B cell (primary cell): ENCODE data around the gene ANAPC2. TPM values are rescaled to one million over a fixed set of nuclear protein-coding genes. Genes with fewer than 3 reads are reported as not detected.

Source experiments
- ATAC-seq: fragments of 200-7000 bp; cut with Tn5 transposase; one replicate; pipeline ENCODE4 v1.10.0; 2021; ENCODE audit warnings: low read depth, mild to moderate bottlenecking, moderate number of reproducible peaks, moderate library complexity
- CTCF ChIA-PET: fragments of 350-600 bp; sonication (Branson Sonifier 250); formaldehyde crosslinking; loops from one replicate; lab custom pipeline; 2021; ENCODE audit warnings: antibody characterized with exemption, inconsistent platforms; lab: Charles Lee
- POLR2A ChIA-PET: fragments of 350-600 bp; sonication (Branson Sonifier 250); formaldehyde crosslinking; loops from one replicate; lab custom pipeline; 2021; ENCODE audit warnings: antibody characterized with exemption; lab: Charles Lee
- DNase-seq: peaks from one replicate; pipeline ENCODE4 v3.0.0; 2013
- H2AFZ ChIP-seq: 2 replicates; pipeline ENCODE4 v1.6.1; 2012; ENCODE audit warnings: mild to moderate bottlenecking, low read depth, low read length; ENCODE audit not compliant: insufficient read depth, poor library complexity, severe bottlenecking
- H3K27ac ChIP-seq, 2 donors: 1 replicate in 1 of 2; 2 replicates in 1 of 2; pipeline ENCODE4 v1.5.1; 2012 to 2013; ENCODE audit warnings: low read length in 2 of 2, mild to moderate bottlenecking in 2 of 2, moderate library complexity in 1 of 2
- H3K27me3 ChIP-seq, 4 experiments: fragments of 200-600 bp in 1 of 4; sonication (generic) in 1 of 4; replicated peaks in 1 of 4; 1 replicate in 2 of 4; 2 replicates in 2 of 4; pipeline versions ENCODE4 v1.6.1 to v1.7.0; 2013 to 2016; ENCODE audit warnings: low read length in 3 of 4, mild to moderate bottlenecking in 2 of 4, mixed read lengths in 1 of 4, moderate library complexity in 1 of 4; ENCODE audit not compliant: insufficient read depth in 4 of 4, control insufficient read depth in 3 of 4; ENCODE audit errors: control extremely low read depth in 1 of 4
- H3K36me3 ChIP-seq, 2 experiments: replicated peaks in 1 of 2; 1 replicate in 1 of 2; 2 replicates in 1 of 2; pipeline versions ENCODE4 v1.6.1 to v1.7.1; 2013; ENCODE audit warnings: low read length in 1 of 2; ENCODE audit not compliant: insufficient read depth in 2 of 2, control insufficient read depth in 1 of 2; ENCODE audit errors: control extremely low read depth in 1 of 2, extremely low read depth in 1 of 2
- H3K4me1 ChIP-seq, 2 donors: fragments of 200-600 bp in 1 of 2; sonication (generic) in 1 of 2; 1 replicate in 1 of 2; 2 replicates in 1 of 2; pipeline versions ENCODE4 v1.5.1 to v1.6.1; 2013 to 2017; ENCODE audit warnings: low read length in 2 of 2; ENCODE audit not compliant: control insufficient read depth in 2 of 2, insufficient read depth in 2 of 2
- H3K4me2 ChIP-seq: replicated peaks from 2 replicates; pipeline ENCODE3; 2012; ENCODE audit warnings: mild to moderate bottlenecking, low read depth, low read length; ENCODE audit not compliant: poor library complexity, severe bottlenecking
- H3K4me3 ChIP-seq, 5 experiments: fragments of 200-600 bp in 1 of 5; sonication (generic) in 1 of 5; 1 replicate in 3 of 5; 2 replicates in 2 of 5; pipeline versions ENCODE4 v1.5.1 to v1.7.0; 2011 to 2016; ENCODE audit warnings: low read length in 4 of 5, mild to moderate bottlenecking in 4 of 5, low read depth in 2 of 5, control low read depth in 1 of 5, moderate library complexity in 1 of 5; ENCODE audit not compliant: insufficient read depth in 1 of 5; ENCODE audit errors: control extremely low read depth in 1 of 5, extremely low read depth in 1 of 5
- H3K79me2 ChIP-seq: fragments of 200-600 bp; sonication (generic); one replicate; pipeline ENCODE4 v1.6.0; 2016; ENCODE audit warnings: low read length; ENCODE audit not compliant: control insufficient read depth, insufficient read depth
- H3K9ac ChIP-seq: fragments of 200-600 bp; sonication (generic); 2 replicates; pipeline ENCODE4 v1.6.1; 2017; ENCODE audit warnings: mild to moderate bottlenecking, low read length, moderate library complexity
- H3K9me3 ChIP-seq, 3 donors: one replicate each; pipeline versions ENCODE4 v1.6.1 to v1.7.1; 2013; ENCODE audit warnings: low read length in 2 of 3; ENCODE audit not compliant: control insufficient read depth in 2 of 3, insufficient read depth in 1 of 3; ENCODE audit errors: control extremely low read depth in 1 of 3
- H4K20me1 ChIP-seq: 2 replicates; pipeline ENCODE4 v1.6.0; 2012; ENCODE audit warnings: mild to moderate bottlenecking, low read length; ENCODE audit not compliant: insufficient read depth, control insufficient read depth, poor library complexity, severe bottlenecking
- H3K27ac Mint-ChIP-seq: one replicate; pipeline ENCODE4 v1.8.0; 2021; ENCODE audit warnings: mixed read lengths
- H3K27me3 Mint-ChIP-seq: one replicate; pipeline ENCODE4 v1.8.0; 2021; ENCODE audit warnings: mixed read lengths
- H3K4me1 Mint-ChIP-seq: one replicate; pipeline ENCODE4 v1.8.0; 2021; ENCODE audit warnings: mixed read lengths
- H3K4me3 Mint-ChIP-seq: one replicate; pipeline ENCODE4 v1.8.0; 2021; ENCODE audit warnings: mixed read lengths
- H3K9me3 Mint-ChIP-seq: one replicate; pipeline ENCODE4 v1.8.0; 2022; ENCODE audit warnings: mixed read lengths; ENCODE audit not compliant: insufficient read depth
- EZH2 ChIP-seq: IDR thresholded peaks from 2 replicates; pipeline ENCODE4 v1.6.1; 2012; ENCODE audit warnings: borderline replicate concordance, low read depth, mild to moderate bottlenecking, moderate library complexity, low read length; ENCODE audit not compliant: insufficient read depth, poor library complexity, severe bottlenecking
- WGBS: methylation state at CpG from one replicate; pipeline ENCODE4 v1.1.5; 2013; ENCODE audit warnings: missing lambda C conversion rate; ENCODE audit not compliant: insufficient coverage; 5-methylcytosine and 5-hydroxymethylcytosine counted together
- intact Hi-C: fragments of 100-400 bp; cut with micrococcal nuclease; formaldehyde crosslinking; loops from one replicate; pipeline ENCODE4 v1.10.0; 2022
- polyA plus RNA-seq: library from polyadenylated mRNA; depleted of rRNA; stranded (reverse); fragments of >200 nt; gene quantifications from 2 replicates; pipeline ENCODE4 v1.2.3, GENCODE V29; 2012
- total RNA-seq, 2 donors: library from RNA; stranded (reverse); fragments of 120-200 nt in 1 of 2; gene quantifications; 1 replicate in 1 of 2; 2 replicates in 1 of 2; pipeline versions ENCODE4 v1.2.3 to v1.2.4, GENCODE V29; 2013 to 2022
- TF ChIP-seq, protein P1 (sequence below): fragments of 200-600 bp; IDR thresholded peaks from one replicate; pipeline ENCODE4 v1.8.0; 2022; ENCODE audit warnings: antibody characterized with exemption, mild to moderate bottlenecking

Gene ANAPC2
- total and polyA plus RNA-seq, 2 donors (not counting 1 experiment from before 2014, with no cell fraction given): 121 to 127 TPM

DNA sequence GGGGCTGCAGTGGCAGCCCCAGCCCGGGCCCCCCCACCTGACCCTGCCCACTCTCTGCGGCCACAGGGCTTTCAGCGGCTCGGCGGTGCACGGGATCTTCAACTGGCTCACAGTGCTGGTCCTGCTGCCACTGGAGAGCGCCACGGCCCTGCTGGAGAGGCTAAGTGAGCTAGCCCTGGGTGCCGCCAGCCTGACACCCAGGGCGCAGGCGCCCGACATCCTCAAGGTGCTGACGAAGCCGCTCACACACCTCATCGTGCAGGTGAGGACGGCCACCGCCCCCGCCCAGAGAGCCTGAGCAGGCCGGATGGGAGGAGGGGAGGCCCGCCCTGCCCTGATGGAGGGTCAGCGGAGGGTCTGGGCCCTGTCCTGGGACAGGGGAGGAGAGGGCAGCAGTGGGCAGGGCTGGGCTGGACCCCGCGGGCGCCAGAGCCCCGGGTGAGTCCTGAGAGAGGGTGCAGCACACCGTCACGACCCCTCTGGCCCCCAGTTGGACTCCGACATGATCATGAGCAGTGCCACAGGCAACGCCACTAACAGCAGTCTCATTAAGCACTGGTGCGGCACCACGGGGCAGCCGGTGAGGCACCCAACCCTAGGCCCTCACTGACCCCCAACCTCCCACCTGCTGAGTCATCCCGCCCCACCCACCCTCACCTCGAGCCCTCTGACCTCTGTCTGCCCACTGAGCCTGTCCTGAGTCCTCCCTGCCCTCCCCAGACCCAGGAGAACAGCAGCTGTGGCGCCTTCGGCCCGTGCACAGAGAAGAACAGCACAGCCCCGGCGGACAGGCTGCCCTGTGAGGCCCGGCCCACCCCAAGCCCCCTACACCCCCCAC lies 45.0 kb upstream of the ANAPC2 start:
- Histone ChIP-seq H3K79me2 (peaks cover 17% of the 10 kb centered on the region), H3K4me1 (peaks cover 30 to 44% of the 10 kb centered on the region in 2 donors), H3K9ac (no peak overlapping the region), H3K36me3 (no peaks in the 10 kb centered on the region), H3K27me3 (peaks cover 0 to 26% (median 2%) of the 10 kb centered on the region in 4 experiments), H2AFZ (no peak overlapping the region), H3K4me3 (no peak overlapping the region), H3K9me3 (peaks cover 0 to 3% (median 0%) of the 10 kb centered on the region in 3 donors), H4K20me1 (peaks cover 9% of the 10 kb centered on the region), H3K4me2 (no peak overlapping the region), H3K27ac (no peak overlapping the region)
- H3K27ac Mint-ChIP-seq: no peak overlapping the region
- no peak for DNase-seq
- intact Hi-C loops: no loop called here
- 83% methylated on average over 35 of the region's 40 CpGs for WGBS
- no peak overlapping the region for H3K4me3 Mint-ChIP-seq
- ATAC-seq: no peak
- no peaks in the 10 kb centered on the region for H3K27me3 Mint-ChIP-seq
- ChIA-PET POLR2A (interaction anchor here (0.6 kb wide), 1 partner anchor 501 kb away, joined by 5 read pairs; no protein-coding TSS in a partner anchor), CTCF (no interaction called here)
- H3K9me3 Mint-ChIP-seq: no peaks in the 10 kb centered on the region
- peaks cover 28% of the 10 kb centered on the region for H3K4me1 Mint-ChIP-seq
- no peak for TF ChIP-seq EZH2
- TF ChIP-seq, protein P1, sequence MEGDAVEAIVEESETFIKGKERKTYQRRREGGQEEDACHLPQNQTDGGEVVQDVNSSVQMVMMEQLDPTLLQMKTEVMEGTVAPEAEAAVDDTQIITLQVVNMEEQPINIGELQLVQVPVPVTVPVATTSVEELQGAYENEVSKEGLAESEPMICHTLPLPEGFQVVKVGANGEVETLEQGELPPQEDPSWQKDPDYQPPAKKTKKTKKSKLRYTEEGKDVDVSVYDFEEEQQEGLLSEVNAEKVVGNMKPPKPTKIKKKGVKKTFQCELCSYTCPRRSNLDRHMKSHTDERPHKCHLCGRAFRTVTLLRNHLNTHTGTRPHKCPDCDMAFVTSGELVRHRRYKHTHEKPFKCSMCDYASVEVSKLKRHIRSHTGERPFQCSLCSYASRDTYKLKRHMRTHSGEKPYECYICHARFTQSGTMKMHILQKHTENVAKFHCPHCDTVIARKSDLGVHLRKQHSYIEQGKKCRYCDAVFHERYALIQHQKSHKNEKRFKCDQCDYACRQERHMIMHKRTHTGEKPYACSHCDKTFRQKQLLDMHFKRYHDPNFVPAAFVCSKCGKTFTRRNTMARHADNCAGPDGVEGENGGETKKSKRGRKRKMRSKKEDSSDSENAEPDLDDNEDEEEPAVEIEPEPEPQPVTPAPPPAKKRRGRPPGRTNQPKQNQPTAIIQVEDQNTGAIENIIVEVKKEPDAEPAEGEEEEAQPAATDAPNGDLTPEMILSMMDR: no peak

DNA sequence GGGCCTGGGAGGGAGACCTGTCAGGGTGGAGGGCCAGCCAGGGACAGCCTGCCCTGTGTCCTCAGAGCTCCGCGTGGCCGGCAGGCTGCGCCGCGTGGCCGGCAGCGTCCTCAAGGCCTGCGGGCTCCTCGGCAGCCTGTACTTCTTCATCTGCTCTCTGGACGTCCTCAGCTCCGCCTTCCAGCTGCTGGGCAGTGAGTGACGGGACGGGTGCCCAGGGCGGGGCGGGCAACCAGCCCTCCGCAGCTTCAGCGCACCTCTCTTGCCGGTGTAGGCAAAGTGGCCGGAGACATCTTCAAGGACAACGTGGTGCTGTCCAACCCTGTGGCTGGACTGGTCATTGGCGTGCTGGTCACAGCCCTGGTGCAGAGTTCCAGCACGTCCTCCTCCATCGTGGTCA lies 44.1 kb upstream of the ANAPC2 start:
- H3K9ac ChIP-seq: no peak overlapping the region
- CTCF ChIA-PET: no interaction called here

More for the DNA sequence above, 44.1 kb upstream of the ANAPC2 start:
- H3K4me3 ChIP-seq: no peak overlapping the region
- ATAC-seq: no peak
- peaks cover 31 to 37% of the 10 kb centered on the region in 2 donors for H3K4me1 ChIP-seq
- H3K27ac ChIP-seq: no peak overlapping the region
- H2AFZ ChIP-seq: no peak overlapping the region
- H3K27me3 Mint-ChIP-seq: peaks cover 3% of the 10 kb centered on the region
- 95% methylated on average over 24 of the region's 24 CpGs for WGBS
- no peak for DNase-seq
- H3K4me2 ChIP-seq: no peak overlapping the region
- TF ChIP-seq, protein P1: no peak
- TF ChIP-seq EZH2: no peak
- H3K79me2 ChIP-seq: peaks cover 9% of the 10 kb centered on the region
- H4K20me1 ChIP-seq: peaks cover under 1% of the 10 kb centered on the region
- intact Hi-C loops: no loop called here
- H3K4me3 Mint-ChIP-seq: no peak overlapping the region
- H3K27ac Mint-ChIP-seq: no peak overlapping the region
- H3K27me3 ChIP-seq: peaks cover 0 to 30% (median 2%) of the 10 kb centered on the region in 4 experiments
- peaks cover 26% of the 10 kb centered on the region for H3K4me1 Mint-ChIP-seq
- H3K36me3 ChIP-seq: no peaks in the 10 kb centered on the region
- H3K9me3 Mint-ChIP-seq: no peaks in the 10 kb centered on the region
- POLR2A ChIA-PET: no interaction called here
- peaks cover 0 to 3% (median 0%) of the 10 kb centered on the region in 3 donors for H3K9me3 ChIP-seq
